Measurements from ENCODE around the gene TMEM132C.
"Not testable (repeated sequence)": the region's sequence is repeated elsewhere in the genome, so short reads cannot be mapped to it uniquely, and the experiment has no call there.

The TMEM132C gene

DNA sequence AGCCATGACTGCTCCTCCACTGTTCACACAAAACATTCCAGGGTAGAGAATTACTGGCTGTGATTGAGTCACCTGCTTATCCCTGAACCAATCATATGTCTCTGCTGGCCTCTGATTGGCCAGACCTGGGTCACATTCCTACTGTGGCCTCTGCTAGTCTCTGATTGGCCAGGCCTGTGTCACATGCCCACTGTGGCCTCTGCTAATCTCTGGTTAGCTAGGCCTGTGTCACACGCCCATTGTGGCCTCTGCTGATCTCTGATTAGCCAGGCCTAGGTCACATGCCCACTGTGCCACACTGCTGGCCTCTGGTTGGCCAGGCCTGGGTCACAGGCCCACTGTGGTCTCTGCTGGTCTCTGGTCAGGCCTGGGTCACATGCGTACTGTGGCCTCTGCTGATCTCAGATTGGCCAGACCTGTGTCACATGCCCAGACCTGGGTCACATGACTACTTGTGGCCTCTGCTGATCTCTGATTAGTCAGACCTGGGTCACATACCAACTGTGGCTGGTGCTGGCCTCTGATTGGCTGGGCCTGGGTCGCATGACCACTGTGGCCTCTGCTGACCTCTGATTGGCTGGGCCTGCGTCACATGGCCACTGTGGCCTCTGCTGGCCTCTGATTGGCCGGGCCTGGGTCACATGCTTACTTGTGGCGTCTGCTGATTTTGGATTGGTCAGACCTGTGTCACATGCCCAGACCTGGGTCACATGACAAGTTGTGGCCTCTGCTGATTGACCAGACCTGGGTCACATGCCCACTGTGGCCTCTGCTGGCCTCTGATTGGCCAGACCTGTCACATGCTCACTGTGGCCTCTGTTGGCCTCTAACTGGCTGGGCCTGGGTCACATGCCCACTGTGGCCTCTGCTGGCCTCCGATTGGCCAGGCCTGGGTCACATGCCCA is 305.2 kb downstream of the TMEM132C start:
- no peak for DNase-seq

DNA sequence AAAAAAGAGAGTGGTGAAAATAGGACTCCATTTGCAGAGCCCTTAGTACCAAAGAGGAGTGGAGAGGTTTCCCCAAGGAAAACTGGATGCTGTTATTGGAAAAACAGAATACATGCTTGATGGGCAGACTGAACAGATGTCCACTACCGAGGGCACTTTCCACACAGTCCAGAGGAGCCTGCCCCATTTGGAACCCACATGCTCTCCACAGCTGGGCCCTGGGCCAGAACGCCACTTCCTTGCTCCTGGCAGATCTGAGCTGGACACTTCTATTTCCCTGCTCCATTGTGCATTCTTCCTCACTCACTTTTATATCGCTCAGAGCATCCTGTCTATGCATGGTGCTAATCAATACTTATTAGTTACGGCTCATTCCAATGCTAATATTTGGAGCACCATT is 306.9 kb downstream of the TMEM132C start:
- no peak for DNase-seq

DNA sequence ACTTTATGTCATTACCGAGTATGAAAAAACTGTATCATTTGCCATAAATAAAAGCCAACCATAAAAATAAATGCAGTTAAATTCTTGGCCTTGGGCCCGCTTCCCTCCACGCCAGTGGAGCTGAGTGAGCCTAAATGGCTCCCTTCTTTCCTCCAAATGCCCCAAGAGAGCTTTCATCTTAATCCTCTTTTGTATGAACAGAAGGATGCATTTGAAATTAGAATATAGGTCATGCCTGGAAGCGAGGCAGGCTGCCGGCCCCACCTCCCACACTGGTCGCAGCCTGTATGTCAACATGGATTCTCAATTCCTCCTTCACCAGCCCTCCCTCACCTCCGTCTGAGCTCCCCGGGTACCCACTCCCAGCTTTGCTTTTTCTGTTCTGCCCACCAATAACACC is 311.1 kb downstream of the TMEM132C start:
- no peak for DNase-seq

- DNase-seq, result no peak
Measured at GRCh38 chr12:128581321-128581761, 314.4 kb downstream of the TMEM132C start.

- no peak for DNase-seq
Measured at GRCh38 chr12:128583453-128583852, 316.5 kb downstream of the TMEM132C start.

DNA sequence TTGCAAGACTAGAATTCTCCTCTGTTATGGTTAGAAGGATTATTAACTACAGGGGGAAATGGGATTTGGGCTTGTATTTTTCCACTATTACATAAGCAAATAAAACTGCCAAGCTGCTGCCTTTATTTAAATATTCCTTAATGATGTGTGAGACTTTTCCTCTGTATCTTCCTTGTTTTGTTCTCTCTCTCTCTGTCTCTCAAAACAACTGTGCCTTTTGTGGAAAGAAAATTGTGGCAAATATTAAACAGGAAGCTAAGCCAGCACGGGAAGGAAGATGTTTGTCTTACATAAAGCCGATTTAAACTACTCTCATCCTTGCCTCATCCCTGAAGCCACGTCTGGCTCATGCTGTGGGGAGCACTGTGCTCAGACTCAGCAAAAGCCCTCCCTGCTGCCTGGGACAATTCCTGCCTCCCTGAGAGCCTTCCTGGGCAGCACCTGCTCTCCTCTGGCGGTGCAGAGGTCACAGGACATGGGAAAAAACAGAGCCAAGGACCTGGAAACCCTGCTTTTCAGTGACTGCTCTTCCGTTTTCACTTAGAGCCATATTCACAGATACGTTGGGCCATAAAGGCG is 319.6 kb downstream of the TMEM132C start:
- no peak for DNase-seq

- DNase-seq, result no peak
Measured at GRCh38 chr12:128587918-128588317, 320.9 kb downstream of the TMEM132C start.

GRCh38 chr12:128592220-128592744 is 325.3 kb downstream of the TMEM132C start:
- no peak for DNase-seq

- no peak for DNase-seq
Measured at GRCh38 chr12:128594521-128594920, 327.6 kb downstream of the TMEM132C start.

GRCh38 chr12:128595609-128596008 is 328.6 kb downstream of the TMEM132C start:
- no peak for DNase-seq

DNA sequence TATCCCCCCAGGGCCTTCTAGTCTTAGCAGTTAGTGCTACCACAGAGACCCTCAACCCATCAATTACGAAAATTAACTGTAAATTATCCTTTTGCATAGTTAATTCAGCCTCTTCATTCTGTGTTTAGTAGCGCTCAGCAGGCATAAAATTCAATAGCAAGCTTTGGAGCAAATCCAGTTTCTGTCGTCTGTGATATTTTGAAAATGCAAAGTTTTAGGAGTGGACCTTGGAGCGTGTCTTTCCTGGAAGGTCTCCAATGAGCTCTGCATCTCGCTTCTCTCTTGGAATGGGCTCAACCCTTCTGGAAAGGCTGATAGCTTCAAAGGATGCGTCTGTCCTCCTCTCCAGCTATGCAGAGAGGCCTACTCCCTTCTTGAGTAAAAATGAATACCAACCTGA is 333.9 kb downstream of the TMEM132C start:
- DNase-seq, result no peak

DNA sequence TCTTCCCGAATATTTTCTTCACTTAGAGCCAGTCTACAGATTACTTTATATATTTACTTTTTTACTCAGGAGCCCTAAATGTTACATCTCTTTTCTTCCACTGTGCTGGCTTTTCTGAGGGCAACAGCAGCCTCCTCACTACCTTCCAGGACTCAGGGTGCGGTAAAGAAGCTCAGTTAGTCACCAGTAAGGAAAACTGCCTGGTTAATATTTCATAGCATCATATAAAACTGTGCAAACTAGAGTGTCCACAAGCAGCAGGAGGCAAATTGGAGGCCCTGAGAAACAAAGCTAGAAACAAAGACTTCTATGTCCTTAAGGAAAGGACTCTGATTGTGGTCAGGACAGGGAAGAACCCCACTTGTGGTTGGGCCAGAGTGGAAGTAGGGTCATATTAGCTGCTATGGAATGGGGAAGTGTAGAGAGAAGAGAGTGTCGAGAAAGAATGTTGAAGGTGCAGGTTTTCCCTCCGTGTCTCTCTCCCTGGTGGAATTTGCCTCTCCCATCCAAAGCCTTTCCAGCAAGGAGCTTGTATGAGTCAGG is 336.7 kb downstream of the TMEM132C start:
- DNase-seq, result no peak

DNA sequence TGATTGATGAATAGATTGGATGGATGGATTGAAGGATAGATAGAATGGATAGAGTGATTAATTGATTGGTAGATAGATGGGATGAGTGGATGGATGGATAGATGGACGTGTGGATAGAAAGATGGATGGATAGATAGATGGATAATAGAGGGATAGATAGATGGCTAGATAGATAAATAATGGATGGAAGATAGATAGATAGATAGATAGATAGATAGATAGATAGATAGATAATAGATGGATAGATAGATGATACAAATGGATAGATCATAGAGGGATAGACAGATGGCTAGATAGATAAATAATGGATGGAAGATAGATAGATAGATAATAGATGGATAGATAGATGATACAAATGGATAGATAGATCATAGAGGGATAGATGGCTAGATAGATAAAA is 337.2 kb downstream of the TMEM132C start:
- not testable (repeated sequence) for DNase-seq

DNA sequence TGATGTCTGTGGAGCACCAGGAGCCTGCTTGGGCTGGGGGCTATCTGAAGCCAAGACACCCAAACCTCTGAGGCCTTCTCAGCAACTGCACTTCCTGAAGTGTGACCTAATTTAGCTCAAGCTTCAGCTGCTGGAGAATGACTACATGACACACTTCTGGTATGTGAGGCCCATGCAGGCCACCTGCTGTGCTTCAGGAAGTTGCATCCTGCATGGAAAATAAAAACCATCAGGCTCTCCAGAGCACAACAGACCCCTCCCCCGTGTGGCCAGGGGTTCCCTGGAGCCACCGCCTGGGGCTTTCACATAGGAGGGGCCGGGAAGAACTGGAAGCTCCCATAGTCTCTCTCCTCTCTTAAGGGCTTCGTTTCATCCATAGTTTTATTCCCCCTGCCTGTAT is 339.1 kb downstream of the TMEM132C start:
- no peak for DNase-seq

GRCh38 chr12:128606538-128606937 is 339.6 kb downstream of the TMEM132C start:
- no peak for DNase-seq

DNA sequence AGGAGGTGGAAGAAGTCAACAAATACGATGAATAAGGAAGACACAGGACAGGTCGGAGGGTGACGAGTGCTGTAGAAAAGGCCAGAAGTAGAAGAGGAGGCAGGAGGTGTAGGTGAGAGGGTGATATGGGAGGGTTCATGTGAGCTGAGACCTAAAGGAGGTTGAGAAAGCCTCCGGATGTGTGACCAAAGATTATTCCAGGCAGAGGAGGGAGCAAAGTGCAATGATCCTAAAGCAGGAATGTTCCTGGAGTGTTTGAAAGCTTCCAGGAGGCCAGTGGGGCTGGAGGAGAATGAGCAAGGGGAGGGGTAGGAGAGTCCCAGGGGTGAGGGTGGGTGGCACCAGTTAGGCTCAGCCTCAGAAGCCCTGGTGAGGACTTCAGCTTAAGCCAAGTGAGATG is 340.0 kb downstream of the TMEM132C start:
- no peak for DNase-seq

DNA sequence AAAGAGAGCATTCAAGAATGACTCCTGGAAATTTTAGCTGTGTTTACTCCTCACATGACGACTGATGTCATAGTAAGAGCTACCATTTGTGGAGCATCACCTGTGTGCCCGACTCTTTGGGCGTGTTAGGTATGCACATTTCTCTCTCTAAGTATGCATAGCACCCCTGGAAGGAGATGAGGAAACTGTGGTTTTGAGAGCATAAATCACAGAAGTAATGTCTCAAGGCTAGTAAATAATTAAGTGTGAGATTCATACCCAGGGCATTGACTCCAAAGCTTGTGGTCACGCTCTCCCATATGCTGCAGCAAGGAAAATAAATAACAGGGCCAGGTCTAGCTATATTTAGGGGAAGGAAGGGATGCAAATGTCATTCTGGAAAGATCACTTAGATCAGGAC is 340.7 kb downstream of the TMEM132C start:
- DNase-seq, result no peak

DNA sequence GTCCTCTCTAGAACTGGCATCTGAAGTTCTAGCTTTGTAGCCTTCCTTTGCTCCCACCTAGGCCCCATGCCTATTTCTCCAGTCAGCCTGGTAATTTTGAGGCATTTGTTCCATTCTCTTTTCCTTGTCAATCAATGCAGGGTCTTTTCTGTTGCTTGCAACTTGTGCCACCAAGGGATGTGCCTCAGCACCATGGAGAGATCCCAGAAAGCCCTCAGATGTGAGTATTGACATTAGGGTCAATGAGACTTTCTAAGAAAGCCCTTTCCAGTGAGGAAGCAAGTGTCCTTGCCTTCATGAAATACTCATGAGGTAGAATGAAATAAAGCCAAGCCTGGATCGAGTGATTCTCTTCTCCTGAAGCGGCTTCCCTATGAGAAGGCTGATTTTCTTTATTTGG is 342.9 kb downstream of the TMEM132C start:
- no peak for DNase-seq

DNA sequence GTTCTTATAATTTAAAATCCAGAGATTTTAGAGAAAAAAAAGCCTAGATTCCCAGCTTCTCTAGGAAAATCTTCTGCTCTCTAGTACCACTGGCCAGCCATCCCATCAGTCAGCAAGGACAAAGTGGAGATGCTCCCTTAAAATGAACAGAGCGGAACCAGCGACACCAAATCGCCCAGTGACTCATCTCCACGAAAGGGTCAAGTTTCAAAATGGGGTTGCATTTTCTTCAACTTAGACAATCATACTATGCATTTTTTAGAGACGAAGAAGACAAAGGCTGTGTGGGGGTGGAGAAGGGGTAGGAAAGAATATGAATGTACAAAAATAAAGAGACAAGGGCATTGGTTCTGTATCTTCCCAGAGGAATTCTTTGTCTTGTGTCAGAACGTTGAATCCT is 344.8 kb downstream of the TMEM132C start:
- no peak for DNase-seq

- no peak for DNase-seq
Measured at GRCh38 chr12:128612150-128612850, 345.3 kb downstream of the TMEM132C start.

DNA sequence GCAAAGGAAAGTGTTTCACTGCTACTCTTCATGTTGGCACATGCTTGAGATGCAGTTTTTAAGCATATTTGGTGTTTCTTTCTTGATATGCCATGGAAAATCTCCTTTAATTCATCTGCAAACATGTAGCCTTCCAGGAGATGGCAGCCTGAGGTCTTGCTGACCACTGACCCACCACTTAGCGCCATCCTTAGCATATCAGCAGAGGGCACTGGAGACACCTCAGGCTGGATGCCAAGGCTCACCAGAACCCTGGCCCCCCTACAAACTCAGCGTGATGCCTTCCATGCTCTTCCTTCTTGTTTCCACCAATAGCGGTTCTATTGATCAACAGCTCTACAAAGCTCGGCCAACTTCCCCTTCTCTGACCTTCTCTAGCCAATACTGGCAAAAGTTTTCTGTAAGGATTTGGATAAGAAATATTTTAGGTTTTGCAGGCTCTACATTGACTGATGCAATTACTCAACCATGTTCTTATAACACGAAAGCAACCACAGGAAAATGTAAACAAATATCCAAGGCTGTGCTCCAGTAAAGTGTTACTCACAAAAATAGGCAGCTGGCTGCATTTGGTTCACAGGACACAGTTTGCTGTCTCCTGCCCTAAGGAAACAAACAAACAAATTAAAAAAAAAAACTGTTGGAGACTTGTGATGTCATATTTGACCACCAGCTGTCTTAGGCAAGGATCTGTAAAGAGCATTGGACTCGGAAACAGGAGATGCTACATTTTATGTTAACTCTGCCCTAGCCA is 347.0 kb downstream of the TMEM132C start:
- no peak for DNase-seq

DNA sequence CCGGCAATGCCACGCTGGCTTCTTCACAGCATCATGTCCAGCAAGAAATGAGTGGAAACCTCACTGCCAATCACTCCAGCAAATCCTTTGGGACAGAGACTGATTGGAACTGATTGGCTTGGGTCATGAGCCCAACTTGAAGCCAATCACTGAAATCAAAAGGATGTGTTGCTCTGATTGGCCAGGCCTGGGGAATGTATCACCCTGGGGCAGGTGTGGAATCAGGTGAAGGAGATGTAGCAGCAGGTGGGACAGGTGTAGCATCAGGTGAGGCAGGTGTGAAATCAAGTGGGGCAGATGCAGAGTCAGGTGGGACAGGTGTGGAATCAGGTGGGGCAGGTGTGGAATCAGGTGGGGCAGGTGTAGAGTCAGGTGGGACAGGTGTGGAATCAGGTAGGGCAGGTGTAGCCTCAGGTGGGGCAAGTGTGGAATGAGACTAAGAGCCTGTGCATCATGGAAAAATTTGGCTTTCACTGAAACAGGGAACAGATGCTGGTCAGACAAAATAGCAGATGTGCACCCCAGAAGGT is 350.4 kb downstream of the TMEM132C start:
- DNase-seq, result no peak

Measured in activated CD8-positive, alpha-beta memory T cell treated with anti-CD3 and anti-CD28 coated beads for 24 hours (primary cell).